ENCODE measurements around the gene FMN2.
A peak's percentile ranks its signal among the peaks of the same experiment; 100 is the strongest.
"Not testable (repeated sequence)": the region's sequence is repeated elsewhere in the genome, so short reads cannot be mapped to it uniquely, and the experiment has no call there.

FMN2 gene

GRCh38 chr1:240362826-240363225 is 271.1 kb downstream of the FMN2 start:
- no peak for DNase-seq (ENCODE audit: low spot score)

GRCh38 chr1:240363315-240363714 is 271.6 kb downstream of the FMN2 start:
- DNase-seq (ENCODE audit: low spot score): no peak

- DNase-seq (ENCODE audit: low spot score): no peak
Observed at GRCh38 chr1:240363914-240364313, 272.2 kb downstream of the FMN2 start.

GRCh38 chr1:240366636-240367035 is 275.0 kb downstream of the FMN2 start:
- DNase-seq (ENCODE audit: low spot score): no peak

GRCh38 chr1:240385551-240385950 is 293.9 kb downstream of the FMN2 start:
- DNase-seq (ENCODE audit: low spot score): no peak

GRCh38 chr1:240385985-240386978 is 294.6 kb downstream of the FMN2 start:
- no peak for DNase-seq (ENCODE audit: low spot score)

GRCh38 chr1:240387051-240387450 is 295.4 kb downstream of the FMN2 start:
- DNase-seq (ENCODE audit: low spot score): no peak

GRCh38 chr1:240391660-240392260 is 300.1 kb downstream of the FMN2 start:
- DNase-seq (ENCODE audit: low spot score): no peak

GRCh38 chr1:240394353-240394752 is 302.7 kb downstream of the FMN2 start:
- no peak for DNase-seq (ENCODE audit: low spot score)

GRCh38 chr1:240395336-240395735 is 303.7 kb downstream of the FMN2 start:
- no peak for DNase-seq (ENCODE audit: low spot score)

- DNase-seq (ENCODE audit: low spot score): peak; percentile 79
Observed at GRCh38 chr1:240399381-240399780, 307.7 kb downstream of the FMN2 start.

GRCh38 chr1:240401731-240402130 is 310.0 kb downstream of the FMN2 start:
- DNase-seq (ENCODE audit: low spot score): no peak

GRCh38 chr1:240402326-240402725 is 310.6 kb downstream of the FMN2 start:
- no peak for DNase-seq (ENCODE audit: low spot score)

GRCh38 chr1:240404286-240404685 is 312.6 kb downstream of the FMN2 start:
- no peak for DNase-seq (ENCODE audit: low spot score)

- DNase-seq (ENCODE audit: low spot score): no peak
Observed at GRCh38 chr1:240405751-240406150, 314.1 kb downstream of the FMN2 start.

GRCh38 chr1:240407407-240407806 is 315.7 kb downstream of the FMN2 start:
- no peak for DNase-seq (ENCODE audit: low spot score)

- DNase-seq (ENCODE audit: low spot score): no peak
Observed at GRCh38 chr1:240409615-240410014, 317.9 kb downstream of the FMN2 start.

GRCh38 chr1:240413732-240414131 is 322.0 kb downstream of the FMN2 start:
- DNase-seq (ENCODE audit: low spot score): no peak

- no peak for DNase-seq (ENCODE audit: low spot score)
Observed at GRCh38 chr1:240414237-240414636, 322.6 kb downstream of the FMN2 start.

- DNase-seq (ENCODE audit: low spot score): not testable (repeated sequence)
Observed at GRCh38 chr1:240415011-240415410, 323.3 kb downstream of the FMN2 start.

- no peak for DNase-seq (ENCODE audit: low spot score)
Observed at GRCh38 chr1:240415532-240415931, 323.8 kb downstream of the FMN2 start.

GRCh38 chr1:240417317-240417716 is 325.6 kb downstream of the FMN2 start:
- DNase-seq (ENCODE audit: low spot score): no peak

- no peak for DNase-seq (ENCODE audit: low spot score)
Observed at GRCh38 chr1:240420766-240421165, 329.1 kb downstream of the FMN2 start.
